HG03039 (cell line): ENCODE data around the gene MTHFD2L.
A peak's percentile ranks its signal among the peaks of the same experiment; 100 is the strongest.
"Not testable (repeated sequence)": the region's sequence is repeated elsewhere in the genome, so short reads cannot be mapped to it uniquely, and the experiment has no call there.

Experiments used
- ATAC-seq: cut with Tn5 transposase; IDR thresholded peaks from one replicate; pipeline ENCODE4 v1.9.1; 2021; ENCODE audit warnings: mild to moderate bottlenecking, moderate library complexity; ENCODE audit not compliant: unreplicated experiment

MTHFD2L gene

DNA sequence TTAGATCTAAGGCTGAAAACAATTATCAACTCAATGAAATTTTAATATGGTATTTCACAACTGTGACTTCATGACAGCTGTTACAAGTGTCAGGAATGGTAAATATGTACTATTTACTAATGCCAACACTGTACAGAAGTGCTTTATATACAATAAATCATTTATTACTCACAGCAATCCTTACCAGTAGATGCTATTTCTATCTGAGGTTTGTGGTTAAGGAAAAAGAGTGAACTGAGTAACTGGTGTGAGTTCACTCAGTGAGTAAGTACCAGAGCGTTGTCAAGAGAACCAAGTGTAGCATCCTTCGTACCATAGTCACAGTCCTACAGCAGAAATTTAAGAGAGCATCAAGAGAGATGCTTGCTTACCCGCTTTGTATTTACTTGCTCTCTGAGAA lies 23.3 kb downstream of the MTHFD2L start:
- ATAC-seq: no peak

DNA sequence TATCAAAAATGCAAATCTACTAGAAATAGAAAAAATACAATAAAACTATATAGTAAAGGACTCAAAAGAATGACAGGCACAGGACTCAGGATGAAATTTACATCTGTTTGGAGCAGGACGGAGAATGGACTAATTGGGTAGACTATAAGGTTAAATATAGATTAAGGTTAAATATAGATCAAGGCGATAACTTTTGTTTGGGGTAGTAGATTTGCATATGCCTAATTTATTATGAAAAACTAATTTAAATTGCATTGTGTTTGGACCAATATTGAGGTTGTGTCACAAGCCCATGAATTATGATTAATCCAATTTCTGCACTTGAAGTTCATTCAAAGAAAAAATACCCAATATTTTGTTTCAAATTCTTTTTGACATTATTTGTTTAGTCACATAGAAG lies 31.0 kb downstream of the MTHFD2L start:
- ATAC-seq: no peak

DNA sequence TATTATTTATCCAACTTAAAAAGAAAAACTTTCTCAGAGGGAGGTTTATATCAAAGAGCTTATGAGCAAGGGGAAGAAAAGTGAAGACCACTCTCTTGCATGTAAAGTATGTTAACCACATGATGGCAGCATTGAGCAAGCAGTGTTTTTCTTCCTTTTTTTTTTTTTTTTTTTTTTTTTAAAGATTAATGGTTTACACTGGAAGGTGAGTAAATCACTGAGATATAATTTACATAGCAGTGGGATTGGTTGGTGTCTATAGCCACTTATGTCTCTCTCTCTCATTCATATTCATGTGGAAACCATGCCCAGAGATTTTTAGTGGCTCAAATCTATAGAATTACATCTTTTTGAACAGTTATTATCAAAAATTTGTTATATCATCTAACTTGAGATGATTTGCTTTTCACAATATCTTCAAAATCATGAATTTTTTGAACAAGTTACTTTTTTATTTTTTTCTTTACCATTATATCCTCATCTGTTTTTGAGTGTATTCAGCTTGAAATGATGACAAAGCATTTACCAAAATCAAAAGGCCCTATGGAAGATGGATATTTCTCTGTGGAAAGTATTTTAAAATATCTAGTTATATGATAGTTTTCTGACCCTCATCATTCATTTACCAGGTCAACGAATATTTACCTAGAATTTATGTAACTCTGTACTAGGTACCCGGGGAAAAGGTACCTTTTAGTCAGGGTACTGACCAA lies 31.6 kb downstream of the MTHFD2L start:
- peak; percentile 38 for ATAC-seq

DNA sequence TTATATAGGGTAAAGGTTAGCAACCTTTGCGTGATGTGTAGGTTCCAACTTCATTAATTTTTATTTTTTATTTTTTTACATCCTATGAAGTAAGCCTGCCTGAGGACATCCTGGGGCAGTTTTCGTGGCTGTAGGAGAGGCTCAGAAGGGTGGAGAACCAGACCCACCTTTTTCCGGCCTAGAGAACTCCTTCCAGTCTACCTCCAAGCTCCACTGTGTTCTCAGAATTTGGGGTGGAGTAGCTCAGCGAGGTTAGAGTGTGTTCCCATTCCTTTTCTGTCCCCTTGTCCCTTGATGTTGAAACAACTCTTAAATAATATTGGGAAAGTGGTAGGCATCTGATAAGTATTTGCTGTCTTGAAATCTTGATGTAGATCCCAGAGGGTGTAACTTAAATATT lies 32.4 kb downstream of the MTHFD2L start:
- ATAC-seq: no peak

DNA sequence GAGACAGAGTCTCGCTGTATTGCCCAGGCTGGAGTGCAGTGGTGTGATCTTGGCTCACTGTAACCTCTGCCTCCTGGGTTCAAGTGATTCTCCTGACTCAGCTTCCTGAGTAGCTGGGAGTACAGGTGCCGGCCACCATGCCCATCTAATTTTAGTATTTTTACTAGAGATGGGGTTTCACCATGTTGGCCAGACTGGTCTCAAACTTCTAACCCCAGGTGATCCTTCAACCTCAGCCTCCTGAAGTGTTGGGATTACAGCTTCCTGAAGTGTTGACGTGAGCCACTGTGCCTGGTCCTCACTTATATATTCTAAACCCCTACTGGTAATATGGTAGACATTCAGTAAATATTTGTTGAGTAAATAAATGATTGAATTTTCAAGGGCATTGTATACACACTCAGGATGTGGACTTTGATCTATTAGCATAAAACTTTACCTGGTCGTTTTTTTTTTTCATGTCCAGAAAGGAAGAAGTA lies 33.0 kb downstream of the MTHFD2L start:
- ATAC-seq: no peak

DNA sequence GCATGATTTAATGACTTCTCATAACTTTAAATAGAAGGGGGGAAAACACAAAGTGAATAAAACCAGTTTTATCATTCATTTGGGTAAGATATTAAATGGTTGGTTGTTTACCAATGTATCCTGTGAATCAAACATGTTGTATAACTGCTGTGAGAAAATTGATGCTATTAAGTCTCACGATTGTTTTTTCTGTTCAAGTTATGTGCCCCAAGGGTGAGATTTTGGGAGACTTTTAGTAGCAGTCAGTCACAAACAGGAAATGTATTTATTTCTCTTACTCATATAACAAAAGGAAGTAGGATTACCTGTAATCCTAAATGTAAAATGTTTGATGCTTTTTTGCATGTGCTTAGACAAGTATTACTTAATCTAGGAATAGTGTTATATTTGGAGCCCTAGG lies 39.2 kb downstream of the MTHFD2L start:
- ATAC-seq: no peak

DNA sequence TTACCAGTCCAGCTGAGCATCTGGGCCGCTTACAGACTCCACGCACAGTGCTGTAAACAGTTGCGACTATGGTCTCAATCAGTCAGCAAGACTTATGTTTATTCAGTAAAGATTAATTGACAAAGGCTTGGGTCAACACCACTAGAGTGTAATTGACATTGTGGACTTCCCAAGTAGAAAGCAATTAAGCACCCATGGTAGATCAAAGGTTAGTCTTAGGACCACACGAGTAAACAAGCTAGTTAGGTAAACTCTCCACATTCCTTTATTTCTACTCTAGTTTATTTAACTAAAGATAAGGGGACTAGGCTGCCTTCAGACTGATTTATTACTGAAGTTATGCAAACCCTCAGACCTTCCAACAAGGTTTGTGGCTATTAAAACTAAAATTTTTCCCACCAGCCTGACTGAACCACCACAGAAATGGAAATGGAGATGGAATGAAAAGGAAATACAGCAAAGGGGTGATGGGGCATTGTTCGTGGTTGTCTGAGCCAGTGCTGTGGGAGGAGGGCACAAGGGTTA lies 44.2 kb downstream of the MTHFD2L start:
- ATAC-seq: no peak

DNA sequence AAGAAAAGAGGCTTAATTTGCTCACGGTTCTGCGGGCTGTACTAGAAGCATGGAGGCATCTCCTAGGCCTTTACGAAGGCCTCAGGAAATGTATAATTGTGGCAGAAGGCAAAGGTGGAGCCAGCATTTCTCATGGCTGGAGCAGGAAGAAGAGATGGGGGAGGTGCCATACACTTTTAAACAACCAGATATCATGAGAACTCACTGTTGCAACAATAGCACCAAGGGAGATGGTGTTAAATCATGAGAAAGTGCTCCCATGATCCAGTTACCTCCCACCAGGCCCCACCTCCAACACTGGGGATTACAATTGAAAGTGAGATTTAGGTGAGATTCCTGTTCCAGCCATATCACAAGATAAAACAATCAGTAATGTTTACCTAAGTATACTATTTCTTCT lies 45.5 kb downstream of the MTHFD2L start:
- ATAC-seq: no peak

DNA sequence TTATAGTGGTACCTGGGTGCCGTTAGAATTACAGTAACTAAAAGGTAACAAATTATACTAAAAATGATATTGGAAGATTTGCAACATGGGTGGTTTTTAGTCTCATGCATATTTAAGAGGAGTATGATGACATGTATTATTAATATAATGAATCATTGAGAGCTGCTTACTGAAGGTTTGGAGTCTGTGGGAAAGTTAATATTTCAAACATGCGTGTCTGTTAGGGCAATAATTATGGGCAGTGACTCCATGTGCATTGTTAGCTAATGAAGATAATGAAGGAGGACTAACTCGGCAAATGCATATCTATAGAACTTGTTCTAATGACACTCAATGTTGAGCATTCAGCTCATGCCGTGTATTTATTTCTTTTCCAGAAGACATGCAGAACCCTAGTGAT lies 47.1 kb downstream of the MTHFD2L start:
- ATAC-seq: no peak

DNA sequence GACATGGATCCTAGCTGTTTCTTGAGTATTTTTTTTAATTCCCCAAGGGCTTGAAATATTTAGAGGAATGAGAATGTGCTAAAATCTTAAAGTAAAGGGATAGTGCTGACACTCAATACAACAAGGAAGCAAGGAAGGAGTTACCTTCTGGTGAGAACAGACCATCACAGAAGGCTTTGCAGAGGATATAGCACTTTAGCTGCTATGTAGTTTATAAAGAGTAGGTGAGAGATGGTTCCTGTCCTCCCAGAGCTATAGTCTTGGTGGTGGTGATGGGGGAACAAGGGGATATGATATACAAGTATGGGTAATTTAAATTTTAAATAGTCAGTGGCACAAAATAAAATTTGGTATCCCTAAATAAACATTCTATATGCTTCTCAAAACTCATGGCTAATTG lies 47.6 kb downstream of the MTHFD2L start:
- no peak for ATAC-seq

DNA sequence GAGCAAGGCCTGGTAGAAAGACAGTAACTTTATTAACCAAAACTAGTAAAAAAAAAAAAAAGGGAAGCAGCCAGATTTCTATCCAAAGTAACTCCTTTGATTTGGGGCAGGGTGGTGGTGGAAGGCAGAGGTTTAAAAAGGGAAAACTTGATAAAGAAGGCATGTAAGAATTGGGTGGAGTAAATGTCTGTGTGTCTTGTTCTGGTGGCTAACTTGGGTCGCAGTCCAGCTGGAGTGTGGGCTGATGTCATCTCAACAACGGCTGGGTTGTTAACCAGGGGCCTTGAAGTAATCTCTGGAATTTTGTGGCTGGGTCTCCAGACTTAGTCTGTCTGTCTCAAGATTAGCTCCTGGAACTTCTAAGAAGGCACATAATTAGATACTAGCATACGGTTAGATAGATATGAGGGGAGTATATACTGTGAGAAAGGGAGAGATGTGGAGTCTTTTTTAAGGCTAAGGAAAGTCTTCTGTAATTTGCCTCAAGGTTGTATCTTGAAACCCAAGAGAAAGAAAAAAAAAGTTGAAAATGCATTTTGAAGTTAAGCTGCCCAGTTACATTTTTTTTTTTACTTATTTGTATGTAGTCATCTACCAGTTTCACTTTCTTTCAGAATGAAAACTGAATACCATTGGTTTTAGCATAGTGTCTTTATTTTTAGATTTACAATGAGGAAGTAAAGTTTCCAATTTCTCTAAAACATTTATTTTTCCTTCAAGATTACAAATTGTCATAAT lies 48.3 kb downstream of the MTHFD2L start:
- peak; percentile 61 for ATAC-seq

DNA sequence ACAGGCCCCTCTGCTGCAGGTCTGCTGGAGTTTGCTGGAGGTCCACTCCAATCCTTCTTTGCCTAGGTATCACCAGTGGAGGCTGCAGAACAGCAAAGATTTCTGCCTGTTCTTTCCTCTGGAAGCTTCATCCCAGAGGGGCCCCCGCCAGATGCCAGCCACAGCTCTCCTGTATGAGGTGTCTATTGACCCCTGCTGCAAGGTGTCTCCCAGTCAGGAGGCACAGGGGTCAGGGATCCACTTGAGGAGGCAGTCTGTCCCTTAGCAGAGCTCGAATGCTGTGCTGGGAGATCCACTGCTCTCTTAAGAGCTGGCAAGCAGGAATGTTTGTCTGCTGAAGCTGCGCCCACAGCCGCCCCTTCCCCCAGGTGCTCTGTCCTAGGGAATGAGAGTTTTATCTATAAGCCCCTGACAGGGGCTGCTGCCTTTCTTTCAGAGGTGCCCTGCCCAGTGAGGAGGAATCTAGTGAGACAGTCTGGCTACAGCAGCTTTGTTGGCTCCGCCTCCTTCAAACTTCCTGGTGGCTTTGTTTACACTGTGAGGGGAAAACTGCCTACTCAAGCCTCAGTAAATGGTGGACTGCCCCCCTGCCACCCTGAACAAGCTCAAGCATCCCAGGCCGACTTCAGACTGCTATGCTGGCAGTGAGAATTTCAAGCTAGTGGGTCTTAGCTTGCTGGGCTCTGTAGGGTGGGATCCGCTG lies 56.7 kb downstream of the MTHFD2L start:
- not testable (repeated sequence) for ATAC-seq

DNA sequence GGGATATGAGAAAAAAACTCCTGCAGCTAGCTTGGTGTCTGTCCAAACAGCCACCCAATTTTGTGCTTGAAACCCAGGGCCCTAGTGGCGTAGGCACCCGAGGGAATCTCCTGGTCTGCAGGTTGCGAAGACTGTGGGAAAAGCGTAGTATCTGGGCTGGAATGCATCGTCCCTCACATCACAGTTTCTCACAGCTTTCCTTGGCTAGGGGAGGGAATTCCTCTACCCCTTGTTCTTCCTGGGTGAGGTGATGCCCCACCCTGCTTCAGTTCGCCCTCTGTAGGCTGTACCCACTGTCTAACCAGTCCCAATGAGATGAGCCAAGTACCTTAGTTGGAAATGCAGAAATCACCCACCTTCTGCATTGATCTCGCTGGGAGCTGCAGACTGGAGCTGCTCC lies 57.3 kb downstream of the MTHFD2L start:
- not testable (repeated sequence) for ATAC-seq

DNA sequence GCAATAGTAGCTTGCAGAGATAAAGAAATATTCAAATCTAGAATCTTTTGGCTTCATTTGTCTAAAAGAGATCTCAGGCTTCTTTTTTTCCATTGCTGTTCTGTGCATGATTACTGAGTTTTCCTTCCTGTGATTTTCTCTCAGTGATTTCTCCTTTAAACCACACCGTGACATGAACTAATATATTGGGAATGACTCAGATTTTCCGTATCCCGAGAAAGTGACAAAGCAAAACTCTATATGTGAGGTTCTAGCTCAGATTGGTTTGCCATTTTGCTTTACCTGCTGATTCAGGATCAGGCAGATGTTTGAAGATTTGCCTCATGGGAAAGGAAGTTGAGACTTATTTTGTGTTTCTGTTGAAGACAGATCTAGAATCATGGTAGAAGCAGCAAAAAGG lies 59.4 kb downstream of the MTHFD2L start:
- ATAC-seq: no peak

DNA sequence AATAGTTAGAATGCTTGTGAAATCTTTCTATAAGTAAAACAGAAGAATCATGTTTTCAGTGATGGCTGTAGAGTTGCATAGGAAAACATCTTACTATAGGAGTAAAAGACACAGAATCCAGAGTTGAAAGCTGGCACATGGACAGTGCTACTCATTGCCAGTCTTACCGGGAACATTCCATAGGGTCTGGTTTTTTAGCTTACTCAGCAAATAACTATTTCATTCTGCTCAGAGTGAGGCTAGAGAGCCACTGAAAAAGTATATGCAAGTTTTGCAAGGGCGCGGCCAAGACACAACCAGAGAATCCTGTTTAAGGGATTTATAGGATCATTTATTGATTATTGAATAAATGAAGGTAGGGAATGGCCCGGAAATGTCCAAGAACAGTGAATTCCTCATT lies 60.3 kb downstream of the MTHFD2L start:
- ATAC-seq: no peak

DNA sequence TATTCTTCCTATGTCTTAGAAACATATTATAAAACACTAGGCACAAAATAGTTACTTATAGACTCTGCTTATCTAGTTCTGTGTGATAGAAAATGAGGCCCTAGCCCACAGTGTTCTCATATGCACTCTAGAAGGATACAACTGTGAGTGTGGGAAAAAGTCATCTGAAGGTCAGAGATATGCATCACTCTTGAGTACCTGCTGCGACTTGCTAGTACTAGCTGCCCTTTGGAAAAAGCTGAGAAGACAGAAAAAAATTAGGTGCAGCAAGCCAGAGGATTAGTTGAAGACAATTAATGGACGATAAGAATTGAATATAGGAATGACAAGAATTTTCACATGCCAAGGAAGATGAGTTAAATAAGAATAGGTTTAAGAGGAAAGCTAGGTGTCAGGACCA lies 61.3 kb downstream of the MTHFD2L start:
- ATAC-seq: no peak

DNA sequence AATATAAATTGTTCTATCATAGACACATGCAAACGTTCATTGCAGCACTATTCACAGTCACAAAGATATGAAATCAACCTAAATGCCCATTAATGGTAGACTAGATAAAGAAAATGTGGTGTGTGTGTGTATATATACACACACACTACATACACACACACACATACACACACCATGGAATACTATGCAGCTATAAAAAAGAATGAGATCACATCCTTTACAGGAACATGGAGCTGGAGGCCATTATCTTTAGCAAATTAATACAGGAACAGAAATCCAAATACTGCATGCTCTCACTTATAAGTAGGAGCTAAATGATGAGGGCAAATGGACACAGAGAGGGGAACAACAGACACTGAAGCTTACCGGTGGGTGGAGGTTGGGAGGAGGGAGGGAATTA lies 65.2 kb downstream of the MTHFD2L start:
- ATAC-seq: no peak

DNA sequence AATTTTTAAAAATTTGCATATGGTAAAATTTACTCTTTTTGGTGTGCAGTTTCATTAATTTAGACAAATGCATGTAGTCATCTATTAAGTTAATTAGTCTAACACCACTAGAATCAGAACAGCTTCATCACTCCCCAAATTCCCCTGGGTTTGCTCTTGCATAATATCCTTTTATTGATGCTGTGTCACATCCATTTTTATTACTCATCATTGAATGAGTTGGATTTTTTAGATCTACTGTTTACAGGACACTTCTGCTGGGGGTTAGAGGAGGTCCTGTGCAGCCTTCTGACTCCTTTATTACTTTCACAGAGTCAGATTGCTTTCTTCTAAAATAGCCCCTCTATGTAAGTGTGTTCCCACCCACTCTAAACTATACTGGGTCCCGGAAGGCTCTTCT lies 65.9 kb downstream of the MTHFD2L start:
- no peak for ATAC-seq

DNA sequence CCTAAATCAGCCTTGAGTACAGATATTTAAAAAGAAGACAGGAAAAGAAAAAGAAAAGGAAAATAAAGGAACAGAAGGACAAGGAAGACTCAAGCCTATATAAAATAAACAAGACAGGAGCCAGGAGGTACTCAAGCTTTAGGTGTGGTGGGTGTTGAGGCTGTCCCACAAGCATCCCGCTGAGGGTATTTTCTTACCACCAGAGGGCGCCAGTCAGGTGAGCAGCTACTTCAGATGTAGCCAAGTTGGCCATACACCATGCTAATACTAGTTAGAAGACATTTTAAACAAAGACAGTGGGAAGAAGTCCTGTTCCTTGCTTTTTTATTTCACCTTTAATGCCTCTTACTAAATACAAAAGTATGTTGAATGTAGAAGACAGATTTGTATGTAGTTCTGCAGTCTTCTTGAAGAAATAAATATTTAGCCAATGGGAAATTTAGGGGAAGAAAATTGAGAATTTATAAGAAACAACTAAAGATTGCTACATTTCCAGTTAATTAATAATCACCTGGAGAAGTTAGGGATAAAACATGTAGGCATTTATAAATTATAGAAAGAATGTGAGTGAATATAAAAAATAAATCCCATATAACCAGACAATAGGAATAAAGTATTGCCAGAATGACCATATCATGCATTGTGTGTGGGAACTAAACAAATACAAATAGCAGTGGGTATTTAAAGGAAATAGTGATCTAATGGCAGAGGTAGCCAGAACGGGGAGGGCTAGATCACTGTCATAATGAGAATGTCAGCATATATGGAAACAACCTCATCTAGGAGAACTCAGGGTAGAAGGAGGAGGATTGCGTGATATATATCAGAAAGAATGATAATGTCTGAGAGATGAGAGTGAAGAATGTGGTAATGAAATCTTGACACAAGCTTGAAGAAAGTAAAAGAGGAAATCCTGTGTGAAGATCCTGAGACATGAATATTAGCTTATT lies 71.0 kb downstream of the MTHFD2L start:
- peak; percentile 89 for ATAC-seq

DNA sequence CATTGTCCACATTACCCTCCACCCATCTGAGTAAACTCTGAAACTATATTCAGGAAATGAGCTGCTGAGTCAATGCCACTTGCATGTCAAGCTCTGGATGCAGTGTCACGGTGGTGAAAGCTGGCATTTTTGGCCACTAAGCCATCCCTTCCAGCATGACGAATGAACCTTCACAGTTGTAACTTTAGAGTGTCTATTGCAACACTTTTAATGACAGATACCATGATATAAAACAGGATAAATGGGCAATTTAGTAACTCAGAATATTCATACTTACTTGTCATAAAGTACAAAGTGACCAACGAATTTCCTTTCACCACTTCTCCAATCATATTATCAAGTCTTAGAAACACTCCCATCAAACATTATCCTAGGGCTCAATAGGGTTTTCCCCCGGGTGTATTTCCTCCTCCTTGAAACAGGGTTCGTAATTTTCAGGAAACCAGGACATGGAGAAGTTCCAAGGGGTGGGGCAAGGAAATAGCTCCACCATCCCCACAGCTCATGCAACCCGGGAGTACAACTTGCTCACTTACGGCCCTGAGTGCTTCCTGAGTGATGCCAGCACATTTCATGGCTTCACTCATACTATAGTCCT lies 73.1 kb downstream of the MTHFD2L start:
- peak; percentile 43 for ATAC-seq
